Panc1 (cell line): Measurements from ENCODE around the gene OTUB1. TPM values are rescaled to one million over a fixed set of nuclear protein-coding genes. Genes with fewer than 3 reads are reported as not detected.

Source experiments
- ATAC-seq: fragments of 200-7000 bp; cut with Tn5 transposase; 2 replicates; pipeline ENCODE4 v1.9.1; 2020; ENCODE audit warnings: mild to moderate bottlenecking, moderate library complexity
- BruUV-seq: library from RNA; stranded (reverse); fragments of 400-500 nt; replicated peaks from 2 replicates; lab custom pipeline; 2021; lab: Mats Ljungman, UMichigan
- CTCF ChIA-PET: fragments of 300-600 bp; sonication (Branson Sonifier 250); formaldehyde crosslinking; loops from one replicate; lab custom pipeline; 2022; ENCODE audit warnings: antibody characterized with exemption; lab: Charles Lee
- POLR2A ChIA-PET: fragments of 300-600 bp; sonication (Branson Sonifier 250); formaldehyde crosslinking; loops from one replicate; lab custom pipeline; 2022; ENCODE audit warnings: antibody characterized with exemption; lab: Charles Lee
- DNase-seq: peaks from one replicate; pipeline ENCODE4 v3.0.0-alpha.2; 2010; ENCODE audit warnings: low read depth, low spot score
- H3K27ac ChIP-seq: 2 replicates; pipeline ENCODE4 v1.5.1; 2011; ENCODE audit warnings: mild to moderate bottlenecking, low read length, inconsistent platforms
- H3K27me3 ChIP-seq: fragments of 200-500 bp; sonication (Bioruptor generic); 2 replicates; pipeline ENCODE4 v1.6.0; 2014; ENCODE audit warnings: low read length, inconsistent platforms; ENCODE audit not compliant: control insufficient read depth, insufficient read depth
- H3K36me3 ChIP-seq: fragments of 200-500 bp; sonication (Bioruptor generic); 2 replicates; pipeline ENCODE4 v1.5.1; 2014; ENCODE audit warnings: inconsistent platforms, mild to moderate bottlenecking, low read length, moderate library complexity; ENCODE audit not compliant: control insufficient read depth, insufficient read depth
- H3K4me1 ChIP-seq: 2 replicates; pipeline ENCODE4 v1.5.1; 2011; ENCODE audit warnings: inconsistent platforms, mild to moderate bottlenecking, low read length, moderate library complexity; ENCODE audit not compliant: control insufficient read depth, insufficient read depth
- H3K4me3 ChIP-seq, 2 experiments: 2 replicates each; pipeline ENCODE4 v1.5.1; 2011 to 2012; ENCODE audit warnings: low read depth in 2 of 2, low read length in 2 of 2, mild to moderate bottlenecking in 2 of 2, inconsistent platforms in 1 of 2, moderate library complexity in 1 of 2
- H3K9me3 ChIP-seq: fragments of 200-500 bp; sonication (Bioruptor generic); 2 replicates; pipeline ENCODE4 v1.5.1; 2014; ENCODE audit warnings: low read depth, mild to moderate bottlenecking, inconsistent platforms, low read length, moderate library complexity; ENCODE audit not compliant: control insufficient read depth, insufficient read depth
- POLR2AphosphoS5 ChIP-seq: IDR thresholded peaks from 2 replicates; pipeline ENCODE4 v1.6.1; 2012; ENCODE audit warnings: mild to moderate bottlenecking, low read depth, low read length, moderate library complexity
- SIN3A ChIP-seq: IDR thresholded peaks from 2 replicates; pipeline ENCODE4 v1.6.1; 2012; ENCODE audit warnings: low read depth, mild to moderate bottlenecking, low read length, moderate library complexity, borderline replicate concordance; ENCODE audit not compliant: insufficient read depth
- TCF7L2 ChIP-seq: IDR thresholded peaks from 2 replicates; pipeline ENCODE4 v1.6.1; 2011; ENCODE audit warnings: mild to moderate bottlenecking, low read depth, low read length, inconsistent platforms
- in situ Hi-C: cut with HindIII; loops from 2 replicates; pipeline ENCODE4 v1.10.0; 2016; ENCODE audit warnings: low sequenced_read_pairs, low pct_unique_long_range_greater_than_20kb
- intact Hi-C: fragments of 100-400 bp; cut with micrococcal nuclease; formaldehyde crosslinking; loops from one replicate; pipeline ENCODE4 v1.10.0; 2022; ENCODE audit not compliant: unreplicated experiment
- total RNA-seq: library from RNA; stranded (reverse); gene quantifications from one replicate; pipeline ENCODE4 v1.2.1, GENCODE V29; 2021; ENCODE audit not compliant: unreplicated experiment
- TF ChIP-seq, protein P1 (sequence below): fragments of 450-650 bp; IDR thresholded peaks from 2 replicates; pipeline ENCODE4 v1.5.1; 2017; ENCODE audit warnings: mild to moderate bottlenecking
- TF ChIP-seq, protein P2 (sequence below), 2 experiments: IDR thresholded peaks; 2 replicates each; pipeline ENCODE4 v1.6.1; 2011 to 2012; ENCODE audit warnings: low read depth in 2 of 2, control low read depth in 1 of 2, low read length in 1 of 2, mild to moderate bottlenecking in 1 of 2, moderate library complexity in 1 of 2; ENCODE audit not compliant: insufficient read depth in 1 of 2

OTUB1 gene
- total RNA-seq, 1 experiment from 2014 or later = 118 TPM

DNA sequence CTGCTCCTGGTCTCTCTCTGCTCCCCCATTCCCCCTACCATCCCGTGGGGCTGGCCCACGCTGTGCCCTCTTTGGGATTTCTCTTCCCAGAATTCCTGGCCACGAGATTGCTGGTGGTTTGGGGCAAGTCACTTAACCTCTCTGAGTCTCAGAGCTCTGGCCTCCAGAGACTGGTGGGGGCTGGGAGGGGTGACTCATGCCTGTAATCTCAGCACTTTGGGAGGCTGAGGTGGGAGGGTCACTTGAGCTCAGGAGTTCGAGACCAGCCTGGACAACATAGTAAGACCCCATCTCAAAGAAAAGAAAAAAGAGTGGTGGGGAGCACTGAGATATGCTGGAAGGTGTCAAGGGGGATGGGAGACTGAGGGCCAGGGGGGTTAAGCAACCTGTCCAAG, 18.3 kb downstream of the OTUB1 start:
- Histone ChIP-seq H3K27me3 (no peaks in the 10 kb centered on the region), H3K4me1 (peaks cover 64% of the 10 kb centered on the region), H3K27ac (no peak overlapping the region), H3K9me3 (no peaks in the 10 kb centered on the region), H3K4me3 (no peak overlapping the region), H3K36me3 (no peaks in the 10 kb centered on the region)
- TF ChIP-seq, protein P1, sequence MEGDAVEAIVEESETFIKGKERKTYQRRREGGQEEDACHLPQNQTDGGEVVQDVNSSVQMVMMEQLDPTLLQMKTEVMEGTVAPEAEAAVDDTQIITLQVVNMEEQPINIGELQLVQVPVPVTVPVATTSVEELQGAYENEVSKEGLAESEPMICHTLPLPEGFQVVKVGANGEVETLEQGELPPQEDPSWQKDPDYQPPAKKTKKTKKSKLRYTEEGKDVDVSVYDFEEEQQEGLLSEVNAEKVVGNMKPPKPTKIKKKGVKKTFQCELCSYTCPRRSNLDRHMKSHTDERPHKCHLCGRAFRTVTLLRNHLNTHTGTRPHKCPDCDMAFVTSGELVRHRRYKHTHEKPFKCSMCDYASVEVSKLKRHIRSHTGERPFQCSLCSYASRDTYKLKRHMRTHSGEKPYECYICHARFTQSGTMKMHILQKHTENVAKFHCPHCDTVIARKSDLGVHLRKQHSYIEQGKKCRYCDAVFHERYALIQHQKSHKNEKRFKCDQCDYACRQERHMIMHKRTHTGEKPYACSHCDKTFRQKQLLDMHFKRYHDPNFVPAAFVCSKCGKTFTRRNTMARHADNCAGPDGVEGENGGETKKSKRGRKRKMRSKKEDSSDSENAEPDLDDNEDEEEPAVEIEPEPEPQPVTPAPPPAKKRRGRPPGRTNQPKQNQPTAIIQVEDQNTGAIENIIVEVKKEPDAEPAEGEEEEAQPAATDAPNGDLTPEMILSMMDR = no peak
- TF ChIP-seq POLR2AphosphoS5 (no peak), SIN3A (no peak)
- in situ Hi-C loops = loop anchor here (10.0 kb wide), 1 partner anchor 70 kb away; no protein-coding TSS in a partner anchor
- intact Hi-C loops = no loop called here
- DNase-seq = no peak
- ChIA-PET POLR2A (no interaction called here), CTCF (no interaction called here)
- no peak for ATAC-seq
- BruUV-seq = no TSS peak

DNA sequence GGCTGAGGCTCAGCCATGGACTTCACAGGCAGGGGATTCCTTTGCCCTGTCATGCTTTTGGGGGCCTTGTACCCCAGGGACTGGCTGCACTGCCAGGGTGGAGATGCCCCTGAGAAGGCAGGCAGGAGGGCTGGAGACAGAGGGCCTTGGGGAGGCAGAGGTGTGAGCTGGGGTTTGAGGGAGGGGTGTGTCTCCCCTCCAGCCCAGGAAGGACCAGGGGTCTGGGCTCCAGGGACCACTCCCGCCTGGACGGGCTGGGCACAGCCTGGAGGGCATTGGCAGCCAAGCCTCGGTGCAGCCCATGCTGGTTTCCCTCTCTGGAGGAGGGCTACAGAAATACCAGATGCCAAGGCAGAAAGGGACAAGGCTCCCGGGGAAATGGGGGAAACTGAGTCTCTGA, 19.5 kb downstream of the OTUB1 start:
- no peak for TF ChIP-seq TCF7L2
- TF ChIP-seq, protein P1 = no peak
- TF ChIP-seq, protein P2, sequence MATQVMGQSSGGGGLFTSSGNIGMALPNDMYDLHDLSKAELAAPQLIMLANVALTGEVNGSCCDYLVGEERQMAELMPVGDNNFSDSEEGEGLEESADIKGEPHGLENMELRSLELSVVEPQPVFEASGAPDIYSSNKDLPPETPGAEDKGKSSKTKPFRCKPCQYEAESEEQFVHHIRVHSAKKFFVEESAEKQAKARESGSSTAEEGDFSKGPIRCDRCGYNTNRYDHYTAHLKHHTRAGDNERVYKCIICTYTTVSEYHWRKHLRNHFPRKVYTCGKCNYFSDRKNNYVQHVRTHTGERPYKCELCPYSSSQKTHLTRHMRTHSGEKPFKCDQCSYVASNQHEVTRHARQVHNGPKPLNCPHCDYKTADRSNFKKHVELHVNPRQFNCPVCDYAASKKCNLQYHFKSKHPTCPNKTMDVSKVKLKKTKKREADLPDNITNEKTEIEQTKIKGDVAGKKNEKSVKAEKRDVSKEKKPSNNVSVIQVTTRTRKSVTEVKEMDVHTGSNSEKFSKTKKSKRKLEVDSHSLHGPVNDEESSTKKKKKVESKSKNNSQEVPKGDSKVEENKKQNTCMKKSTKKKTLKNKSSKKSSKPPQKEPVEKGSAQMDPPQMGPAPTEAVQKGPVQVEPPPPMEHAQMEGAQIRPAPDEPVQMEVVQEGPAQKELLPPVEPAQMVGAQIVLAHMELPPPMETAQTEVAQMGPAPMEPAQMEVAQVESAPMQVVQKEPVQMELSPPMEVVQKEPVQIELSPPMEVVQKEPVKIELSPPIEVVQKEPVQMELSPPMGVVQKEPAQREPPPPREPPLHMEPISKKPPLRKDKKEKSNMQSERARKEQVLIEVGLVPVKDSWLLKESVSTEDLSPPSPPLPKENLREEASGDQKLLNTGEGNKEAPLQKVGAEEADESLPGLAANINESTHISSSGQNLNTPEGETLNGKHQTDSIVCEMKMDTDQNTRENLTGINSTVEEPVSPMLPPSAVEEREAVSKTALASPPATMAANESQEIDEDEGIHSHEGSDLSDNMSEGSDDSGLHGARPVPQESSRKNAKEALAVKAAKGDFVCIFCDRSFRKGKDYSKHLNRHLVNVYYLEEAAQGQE (IDR thresholded peaks at IDR 0.05; ENCODE audit: insufficient read depth in 1 of 2, low read depth in 2 of 2, low read length in 1 of 2) = no peak
- no peak for TF ChIP-seq SIN3A
- TF ChIP-seq POLR2AphosphoS5 = no peak
- no peaks in the 10 kb centered on the region for H3K9me3 ChIP-seq
- ChIA-PET POLR2A (no interaction called here), CTCF (no interaction called here)
- intact Hi-C loops = no loop called here
- H3K27me3 ChIP-seq = no peaks in the 10 kb centered on the region
- ATAC-seq (no peak), DNase-seq (no peak)
- BruUV-seq = no TSS peak
- in situ Hi-C loops = loop anchor here (10.0 kb wide), 1 partner anchor 69 kb away; no protein-coding TSS in a partner anchor
- H3K4me1 ChIP-seq = peaks cover 64% of the 10 kb centered on the region
- H3K36me3 ChIP-seq = no peaks in the 10 kb centered on the region
- H3K4me3 ChIP-seq = no peak overlapping the region
- no peak overlapping the region for H3K27ac ChIP-seq
